ENCODE results near the gene ZMYND8.

ZMYND8 gene

DNA sequence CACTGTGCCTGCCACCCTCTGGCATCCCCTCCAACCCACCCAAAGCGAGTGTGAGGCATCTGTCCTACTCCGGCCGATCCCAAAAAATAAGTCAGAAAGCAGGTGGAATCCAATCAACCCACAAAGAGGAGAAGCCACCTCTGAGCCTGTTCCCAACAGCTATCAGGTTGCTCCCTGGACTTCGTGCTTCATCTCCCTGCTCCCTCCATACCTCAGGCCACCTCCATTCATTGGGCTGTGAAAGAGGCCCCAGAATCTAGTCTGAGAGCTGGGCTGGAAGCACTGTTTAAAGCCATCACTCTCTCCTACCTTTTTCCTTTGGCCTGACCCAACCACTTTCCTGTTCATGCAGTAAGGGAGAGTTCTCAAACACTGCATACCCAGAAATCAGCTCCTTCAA, 106.1 kb downstream of the ZMYND8 start:
- Histone ChIP-seq H3K36me3 (ENCODE audit: insufficient read depth, low read length) (peaks cover 96% of the 10 kb centered on the region), H3K4me1 (ENCODE audit: insufficient read depth, low read length, severe bottlenecking) (peaks cover 38% of the 10 kb centered on the region), H3K4me2 (ENCODE audit: low read length) (no peak overlapping the region), H2AFZ (ENCODE audit: low read length) (no peak overlapping the region), H3F3A (ENCODE audit: insufficient read depth, low read length) (no peaks in the 10 kb centered on the region), H3K9me3 (ENCODE audit: low read length) (no peaks in the 10 kb centered on the region), H3K27ac (ENCODE audit: low read depth, low read length, poor library complexity, severe bottlenecking) (no peak overlapping the region), H4K20me1 (ENCODE audit: insufficient read depth, low read length) (no peaks in the 10 kb centered on the region), H3K27me3 (ENCODE audit: insufficient read depth, low read length) (no peaks in the 10 kb centered on the region), H3K79me2 (ENCODE audit: insufficient read depth, low read length) (no peaks in the 10 kb centered on the region), H3K9ac (ENCODE audit: low read length) (no peak overlapping the region), H3K9me2 (ENCODE audit: low read depth, low read length) (no peaks in the 10 kb centered on the region), H3K4me3 (ENCODE audit: low read depth, low read length, poor library complexity, severe bottlenecking) (no peak overlapping the region)
- TF ChIP-seq CTCF (IDR thresholded peaks at IDR 0.05; ENCODE audit: low read length) (no peak), EZH2 (IDR thresholded peaks at IDR 0.05; ENCODE audit: borderline replicate concordance, low read length) (no peak)

DNA sequence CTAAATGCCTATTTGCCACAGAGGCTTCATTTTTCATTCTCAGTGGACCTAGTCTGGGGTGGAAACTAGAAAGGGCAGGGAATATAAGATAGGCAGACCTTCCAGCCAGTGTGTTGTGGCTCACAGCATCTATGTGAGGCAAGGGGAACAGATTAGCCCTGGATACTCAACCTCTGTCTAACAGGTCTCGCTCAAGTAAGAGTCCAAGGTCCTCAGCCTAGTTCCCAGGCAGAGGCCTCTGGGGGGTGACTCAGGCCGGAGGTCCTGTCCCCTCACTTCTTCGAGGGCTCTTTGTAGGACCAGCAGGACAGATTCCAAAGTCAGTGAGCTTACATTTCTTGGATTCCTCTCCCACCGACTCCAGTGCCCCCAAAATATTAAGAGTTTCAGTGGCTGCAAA, 106.6 kb downstream of the ZMYND8 start:
- no peaks in the 10 kb centered on the region for H3K9me2 ChIP-seq (ENCODE audit: low read depth, low read length)
- TF ChIP-seq CTCF (IDR thresholded peaks at IDR 0.05; ENCODE audit: low read length) (no peak), EZH2 (IDR thresholded peaks at IDR 0.05; ENCODE audit: borderline replicate concordance, low read length) (no peak)
- no peaks in the 10 kb centered on the region for H3F3A ChIP-seq (ENCODE audit: insufficient read depth, low read length)
- no peak overlapping the region for H2AFZ ChIP-seq (ENCODE audit: low read length)
- H3K4me1 ChIP-seq (ENCODE audit: insufficient read depth, low read length, severe bottlenecking): peaks cover 41% of the 10 kb centered on the region
- no peaks in the 10 kb centered on the region for H3K79me2 ChIP-seq (ENCODE audit: insufficient read depth, low read length)
- no peaks in the 10 kb centered on the region for H3K9me3 ChIP-seq (ENCODE audit: low read length)
- H3K36me3 ChIP-seq (ENCODE audit: insufficient read depth, low read length): peaks cover 98% of the 10 kb centered on the region
- H3K9ac ChIP-seq (ENCODE audit: low read length): no peak overlapping the region
- no peak overlapping the region for H3K4me3 ChIP-seq (ENCODE audit: low read depth, low read length, poor library complexity, severe bottlenecking)
- H3K27ac ChIP-seq (ENCODE audit: low read depth, low read length, poor library complexity, severe bottlenecking): no peak overlapping the region
- no peaks in the 10 kb centered on the region for H3K27me3 ChIP-seq (ENCODE audit: insufficient read depth, low read length)
- no peak overlapping the region for H3K4me2 ChIP-seq (ENCODE audit: low read length)
- H4K20me1 ChIP-seq (ENCODE audit: insufficient read depth, low read length): no peaks in the 10 kb centered on the region

DNA sequence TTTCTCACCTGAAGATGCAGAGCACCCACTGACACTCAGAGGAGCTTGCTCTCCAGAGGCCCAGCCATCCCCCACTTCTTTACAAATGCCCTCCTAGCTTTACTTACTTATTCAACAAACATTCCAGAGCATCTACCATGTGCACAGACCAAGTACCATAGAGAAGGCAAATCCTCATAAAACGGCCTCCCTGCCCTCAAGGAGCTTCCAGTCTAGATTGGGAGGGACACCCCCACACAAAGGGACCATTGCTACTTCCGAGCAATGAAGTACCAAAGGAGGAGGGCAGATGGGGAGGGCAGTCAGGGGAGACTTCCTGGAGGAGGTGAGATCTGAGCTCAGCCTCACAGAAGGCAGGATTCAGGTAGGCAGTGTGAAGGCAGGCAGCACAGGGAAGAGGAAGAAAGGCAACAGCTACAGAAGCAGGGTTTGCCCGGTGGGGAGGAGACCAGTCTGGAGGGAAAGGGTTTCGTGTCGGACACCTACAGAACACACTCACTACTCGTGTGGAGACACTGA, 108.0 kb downstream of the ZMYND8 start:
- no peaks in the 10 kb centered on the region for H3K9me3 ChIP-seq (ENCODE audit: low read length)
- H3K4me3 ChIP-seq (ENCODE audit: low read depth, low read length, poor library complexity, severe bottlenecking): no peak overlapping the region
- no peak overlapping the region for H3K9ac ChIP-seq (ENCODE audit: low read length)
- no peaks in the 10 kb centered on the region for H3F3A ChIP-seq (ENCODE audit: insufficient read depth, low read length)
- peaks cover 96% of the 10 kb centered on the region for H3K36me3 ChIP-seq (ENCODE audit: insufficient read depth, low read length)
- H2AFZ ChIP-seq (ENCODE audit: low read length): no peak overlapping the region
- TF ChIP-seq CTCF (IDR thresholded peaks at IDR 0.05; ENCODE audit: low read length): no peak
- no peak overlapping the region for H3K4me2 ChIP-seq (ENCODE audit: low read length)
- no peaks in the 10 kb centered on the region for H3K27me3 ChIP-seq (ENCODE audit: insufficient read depth, low read length)
- no peaks in the 10 kb centered on the region for H4K20me1 ChIP-seq (ENCODE audit: insufficient read depth, low read length)
- no peaks in the 10 kb centered on the region for H3K9me2 ChIP-seq (ENCODE audit: low read depth, low read length)
- H3K4me1 ChIP-seq (ENCODE audit: insufficient read depth, low read length, severe bottlenecking): peaks cover 43% of the 10 kb centered on the region
- H3K27ac ChIP-seq (ENCODE audit: low read depth, low read length, poor library complexity, severe bottlenecking): peak overlapping the region; percentile 28
- H3K79me2 ChIP-seq (ENCODE audit: insufficient read depth, low read length): no peaks in the 10 kb centered on the region

All from OCI-LY1 (cell line).